HEK293 (cell line): ENCODE measurements around the gene C17orf113.

ENCODE experiments used
- CTCF ChIA-PET: fragments of 350-600 bp; formaldehyde crosslinking; extraction: SDS; loops from one replicate; lab custom pipeline; 2021; ENCODE audit warnings: antibody characterized with exemption; lab: Yijun Ruan, JAX
- POLR2A ChIA-PET: fragments of 300-600 bp; formaldehyde crosslinking; extraction: SDS; loops from one replicate; lab custom pipeline; 2020; ENCODE audit warnings: antibody characterized with exemption, inconsistent platforms; lab: Yijun Ruan, JAX
- H3K27ac ChIP-seq: fragments of 200-500 bp; sonication (Bioruptor generic); 2 replicates; pipeline ENCODE4 v1.5.1; 2014; ENCODE audit warnings: low read depth, low read length, control low read depth, inconsistent platforms; ENCODE audit errors: extremely low read depth
- H3K36me3 ChIP-seq, 2 experiments: fragments of 200-500 bp in 1 of 2; sonication (Bioruptor generic) in 1 of 2; 1 replicate in 1 of 2; 2 replicates in 1 of 2; pipeline ENCODE4 v1.5.1; 2014 to 2017; ENCODE audit warnings: inconsistent platforms in 2 of 2, low read length in 2 of 2; ENCODE audit not compliant: control insufficient read depth in 2 of 2, insufficient read depth in 1 of 2
- H3K4me1 ChIP-seq: fragments of 200-500 bp; sonication (Bioruptor generic); 2 replicates; pipeline ENCODE4 v1.5.1; 2014; ENCODE audit warnings: mild to moderate bottlenecking, low read length, inconsistent platforms; ENCODE audit not compliant: control insufficient read depth, insufficient read depth
- H3K4me3 ChIP-seq: 2 replicates; pipeline ENCODE4 v1.5.1; 2011; ENCODE audit warnings: low read depth, mild to moderate bottlenecking, control low read depth, low read length, moderate library complexity
- H3K9me3 ChIP-seq: fragments of 200-500 bp; sonication (Bioruptor generic); 2 replicates; pipeline ENCODE4 v1.5.1; 2014; ENCODE audit warnings: low read depth, low read length, inconsistent platforms; ENCODE audit not compliant: control insufficient read depth, insufficient read depth
- BCL6B ChIP-seq: fragments of 450-650 bp; formaldehyde crosslinking; IDR thresholded peaks from 2 replicates; pipeline ENCODE4 v1.5.1; 2017; ENCODE audit warnings: missing biosample characterization, missing genetic modification characterization
- GLIS1 ChIP-seq: fragments of 450-650 bp; formaldehyde crosslinking; IDR thresholded peaks from 2 replicates; pipeline ENCODE4 v1.5.1; 2016; ENCODE audit warnings: missing biosample characterization, missing genetic modification characterization
- KLF8 ChIP-seq: fragments of 450-650 bp; formaldehyde crosslinking; IDR thresholded peaks from 2 replicates; pipeline ENCODE4 v1.5.1; 2016; ENCODE audit warnings: missing biosample characterization, missing genetic modification characterization
- MYNN ChIP-seq: fragments of 450-650 bp; formaldehyde crosslinking; IDR thresholded peaks from 2 replicates; pipeline ENCODE4 v1.5.1; 2016; ENCODE audit warnings: missing biosample characterization, missing genetic modification characterization, borderline replicate concordance
- OSR2 ChIP-seq: fragments of 450-650 bp; formaldehyde crosslinking; IDR thresholded peaks from 2 replicates; pipeline ENCODE4 v1.5.1; 2016; ENCODE audit warnings: missing biosample characterization, missing genetic modification characterization
- ZFP3 ChIP-seq: fragments of 450-650 bp; formaldehyde crosslinking; IDR thresholded peaks from 2 replicates; pipeline ENCODE4 v1.5.1; 2016; ENCODE audit warnings: low read depth, missing biosample characterization, missing genetic modification characterization
- ZNF341 ChIP-seq: fragments of 450-650 bp; formaldehyde crosslinking; IDR thresholded peaks from 2 replicates; pipeline ENCODE4; 2016; ENCODE audit warnings: low read depth, missing biosample characterization, missing genetic modification characterization
- ZNF398 ChIP-seq: fragments of 450-650 bp; formaldehyde crosslinking; IDR thresholded peaks from 2 replicates; pipeline ENCODE4 v1.5.1; 2017; ENCODE audit warnings: missing biosample characterization, missing genetic modification characterization
- ZNF423 ChIP-seq: fragments of 450-650 bp; formaldehyde crosslinking; IDR thresholded peaks from 2 replicates; pipeline ENCODE4 v1.5.1; 2016; ENCODE audit warnings: missing biosample characterization, missing genetic modification characterization
- ZNF585B ChIP-seq: fragments of 450-650 bp; formaldehyde crosslinking; IDR thresholded peaks from 2 replicates; pipeline ENCODE4 v1.5.1; 2016; ENCODE audit warnings: missing biosample characterization, missing genetic modification characterization
- ZNF600 ChIP-seq: fragments of 450-650 bp; formaldehyde crosslinking; IDR thresholded peaks from 2 replicates; pipeline ENCODE4 v1.5.1; 2016; ENCODE audit warnings: missing biosample characterization, missing genetic modification characterization
- ZNF776 ChIP-seq: fragments of 450-650 bp; formaldehyde crosslinking; IDR thresholded peaks from 2 replicates; pipeline ENCODE4 v1.5.0; 2017; ENCODE audit warnings: missing biosample characterization, missing genetic modification characterization, borderline replicate concordance
- ZSCAN4 ChIP-seq: fragments of 450-650 bp; formaldehyde crosslinking; IDR thresholded peaks from 2 replicates; pipeline ENCODE4 v1.5.1; 2017; ENCODE audit warnings: missing biosample characterization, missing genetic modification characterization
- TF ChIP-seq, protein P1 (sequence below): fragments of 450-650 bp; formaldehyde crosslinking; IDR thresholded peaks from 2 replicates; pipeline ENCODE4 v1.5.1; 2017; ENCODE audit warnings: missing biosample characterization, missing genetic modification characterization
- TF ChIP-seq, protein P2 (sequence below): fragments of 450-650 bp; formaldehyde crosslinking; IDR thresholded peaks from 2 replicates; pipeline ENCODE4 v1.5.1; 2016; ENCODE audit warnings: missing biosample characterization, missing genetic modification characterization

C17orf113 gene

DNA sequence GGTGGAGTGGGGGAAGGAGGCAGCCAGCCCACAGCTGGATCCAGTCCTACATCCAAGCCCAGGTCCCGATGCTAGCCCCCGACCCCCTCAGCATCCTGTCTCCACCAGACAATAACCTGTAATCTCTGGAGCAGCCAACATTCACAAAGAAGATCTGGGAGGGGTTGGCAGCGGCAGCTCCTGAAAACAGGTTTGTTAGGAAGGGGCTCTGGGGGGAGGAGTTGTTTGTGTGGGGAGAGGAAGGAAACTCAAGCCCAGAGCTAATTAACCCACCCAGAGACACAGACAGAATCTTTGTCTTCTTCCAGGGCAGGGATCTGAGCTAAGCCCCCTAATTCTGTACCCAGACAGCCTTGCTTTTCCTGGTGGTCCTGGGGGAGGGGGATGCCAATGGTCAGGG lies 4.6 kb upstream of the C17orf113 start:
- CTCF ChIA-PET: interaction anchor here (0.6 to 6.5 kb wide), 11 partner anchors 10 to 330 kb away, joined by 3 to 49 read pairs (median 4); no protein-coding TSS in a partner anchor
- TF ChIP-seq ZSCAN4 (tag by site-specific recombination) (no peak), GLIS1 (tag by site-specific recombination) (no peak), ZNF423 (tag by site-specific recombination) (no peak), ZNF341 (tag by site-specific recombination) (0 out of 2 replicates have a peak, but pooled peaks have one; percentile 38), ZNF776 (tag by site-specific recombination) (no peak), BCL6B (tag by site-specific recombination) (no peak)
- TF ChIP-seq, protein P1, sequence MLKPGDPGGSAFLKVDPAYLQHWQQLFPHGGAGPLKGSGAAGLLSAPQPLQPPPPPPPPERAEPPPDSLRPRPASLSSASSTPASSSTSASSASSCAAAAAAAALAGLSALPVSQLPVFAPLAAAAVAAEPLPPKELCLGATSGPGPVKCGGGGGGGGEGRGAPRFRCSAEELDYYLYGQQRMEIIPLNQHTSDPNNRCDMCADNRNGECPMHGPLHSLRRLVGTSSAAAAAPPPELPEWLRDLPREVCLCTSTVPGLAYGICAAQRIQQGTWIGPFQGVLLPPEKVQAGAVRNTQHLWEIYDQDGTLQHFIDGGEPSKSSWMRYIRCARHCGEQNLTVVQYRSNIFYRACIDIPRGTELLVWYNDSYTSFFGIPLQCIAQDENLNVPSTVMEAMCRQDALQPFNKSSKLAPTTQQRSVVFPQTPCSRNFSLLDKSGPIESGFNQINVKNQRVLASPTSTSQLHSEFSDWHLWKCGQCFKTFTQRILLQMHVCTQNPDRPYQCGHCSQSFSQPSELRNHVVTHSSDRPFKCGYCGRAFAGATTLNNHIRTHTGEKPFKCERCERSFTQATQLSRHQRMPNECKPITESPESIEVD: no peak

GRCh38 chr17:42053731-42054500 lies 3.5 kb upstream of the C17orf113 start:
- ChIA-PET POLR2A (interaction anchor here (0.7 to 1.6 kb wide), 2 partner anchors 12 to 35 kb away, joined by 3 read pairs; no protein-coding TSS in a partner anchor), CTCF (interaction anchor here (0.6 to 6.5 kb wide), 6 partner anchors 10 to 48 kb away, joined by 3 to 49 read pairs (median 4); no protein-coding TSS in a partner anchor)
- Histone ChIP-seq H3K4me1 (no peaks in the 10 kb centered on the region; the same call in 1 of the 2 replicates), H3K4me3 (no peak overlapping the region), H3K36me3 (no peaks in the 10 kb centered on the region), H3K9me3 (no peaks in the 10 kb centered on the region), H3K27ac (no peak overlapping the region)
- TF ChIP-seq ZNF585B (tag by site-specific recombination) (no peak), ZNF398 (tag by site-specific recombination) (peak; percentile 67), MYNN (tag by site-specific recombination) (peak; percentile 78), ZNF600 (tag by site-specific recombination) (peak; percentile 64)

More for the DNA sequence above, 4.6 kb upstream of the C17orf113 start:
- no peak overlapping the region for H3K4me3 ChIP-seq
- no peak overlapping the region for H3K27ac ChIP-seq
- no peaks in the 10 kb centered on the region for H3K36me3 ChIP-seq
- no peaks in the 10 kb centered on the region for H3K9me3 ChIP-seq
- H3K4me1 ChIP-seq: no peaks in the 10 kb centered on the region; the same call in 1 of the 2 replicates
- POLR2A ChIA-PET: interaction anchor here (0.6 to 1.2 kb wide), 5 partner anchors 10 to 366 kb away, joined by 3 to 4 read pairs (median 3); no protein-coding TSS in a partner anchor

DNA sequence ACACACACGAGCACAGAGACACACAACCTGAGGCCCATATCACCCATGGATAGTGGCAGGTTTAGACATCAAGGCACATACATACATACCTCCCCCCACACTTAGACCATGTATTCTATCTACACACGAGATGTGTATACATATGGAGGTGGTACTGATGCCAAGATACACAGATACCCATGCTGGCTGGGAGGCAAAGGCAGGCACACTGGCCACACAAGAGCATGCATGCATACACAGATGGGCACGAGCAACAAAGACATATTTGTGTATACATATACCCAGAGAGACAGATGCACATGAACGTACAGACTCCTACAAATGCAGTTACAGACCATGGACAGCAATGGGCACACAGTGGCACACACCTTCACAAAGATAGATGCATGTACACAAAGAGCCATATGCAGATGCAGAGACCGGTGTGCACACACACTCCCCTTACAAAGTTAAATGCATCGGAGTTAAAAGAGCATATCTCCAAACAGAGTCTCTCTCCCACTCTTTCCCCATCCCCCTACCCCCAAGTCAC lies 2.0 kb upstream of the C17orf113 start:
- no peak overlapping the region for H3K4me3 ChIP-seq
- no peak for TF ChIP-seq KLF8 (tag by site-specific recombination)
- TF ChIP-seq OSR2: no peak
- TF ChIP-seq ZFP3 (tag by site-specific recombination): no peak
- TF ChIP-seq, protein P2, sequence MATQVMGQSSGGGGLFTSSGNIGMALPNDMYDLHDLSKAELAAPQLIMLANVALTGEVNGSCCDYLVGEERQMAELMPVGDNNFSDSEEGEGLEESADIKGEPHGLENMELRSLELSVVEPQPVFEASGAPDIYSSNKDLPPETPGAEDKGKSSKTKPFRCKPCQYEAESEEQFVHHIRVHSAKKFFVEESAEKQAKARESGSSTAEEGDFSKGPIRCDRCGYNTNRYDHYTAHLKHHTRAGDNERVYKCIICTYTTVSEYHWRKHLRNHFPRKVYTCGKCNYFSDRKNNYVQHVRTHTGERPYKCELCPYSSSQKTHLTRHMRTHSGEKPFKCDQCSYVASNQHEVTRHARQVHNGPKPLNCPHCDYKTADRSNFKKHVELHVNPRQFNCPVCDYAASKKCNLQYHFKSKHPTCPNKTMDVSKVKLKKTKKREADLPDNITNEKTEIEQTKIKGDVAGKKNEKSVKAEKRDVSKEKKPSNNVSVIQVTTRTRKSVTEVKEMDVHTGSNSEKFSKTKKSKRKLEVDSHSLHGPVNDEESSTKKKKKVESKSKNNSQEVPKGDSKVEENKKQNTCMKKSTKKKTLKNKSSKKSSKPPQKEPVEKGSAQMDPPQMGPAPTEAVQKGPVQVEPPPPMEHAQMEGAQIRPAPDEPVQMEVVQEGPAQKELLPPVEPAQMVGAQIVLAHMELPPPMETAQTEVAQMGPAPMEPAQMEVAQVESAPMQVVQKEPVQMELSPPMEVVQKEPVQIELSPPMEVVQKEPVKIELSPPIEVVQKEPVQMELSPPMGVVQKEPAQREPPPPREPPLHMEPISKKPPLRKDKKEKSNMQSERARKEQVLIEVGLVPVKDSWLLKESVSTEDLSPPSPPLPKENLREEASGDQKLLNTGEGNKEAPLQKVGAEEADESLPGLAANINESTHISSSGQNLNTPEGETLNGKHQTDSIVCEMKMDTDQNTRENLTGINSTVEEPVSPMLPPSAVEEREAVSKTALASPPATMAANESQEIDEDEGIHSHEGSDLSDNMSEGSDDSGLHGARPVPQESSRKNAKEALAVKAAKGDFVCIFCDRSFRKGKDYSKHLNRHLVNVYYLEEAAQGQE (tag by site-specific recombination): peak; percentile 86
- H3K27ac ChIP-seq: no peak overlapping the region
- ChIA-PET POLR2A (no interaction called here), CTCF (interaction anchor here (1.5 kb wide), 1 partner anchor 31 kb away, joined by 11 read pairs; the partner anchor contains the start of gene NKIRAS2)
- no peaks in the 10 kb centered on the region for H3K36me3 ChIP-seq
- no peaks in the 10 kb centered on the region; the same call in 1 of the 2 replicates for H3K4me1 ChIP-seq
- no peaks in the 10 kb centered on the region for H3K9me3 ChIP-seq
